ENCODE results near the gene PPP2R5C. TPM values are rescaled to one million over a fixed set of nuclear protein-coding genes. Genes with fewer than 3 reads are reported as not detected.

PPP2R5C gene
- total and polyA plus RNA-seq, 2 of the 4 experiments (the other 2 are of a cell fraction) = 65.9 to 78.7 TPM

GRCh38 chr14:101716956-101717662, 44.4 kb upstream of the PPP2R5C start:
- no peak overlapping the region for H4K5ac ChIP-seq (ENCODE audit: low read depth, low read length)
- no peak overlapping the region for H2BK15ac ChIP-seq (ENCODE audit: low read depth, low read length)
- H3K18ac ChIP-seq (ENCODE audit: low read depth, low read length) = no peak overlapping the region
- H3K4me2 ChIP-seq (ENCODE audit: low read depth, low read length) = no peak overlapping the region
- no peak overlapping the region for H3K9ac ChIP-seq (ENCODE audit: low read depth, low read length)
- 0 out of 2 replicates have a peak, but pooled peaks cover 3% of the 10 kb centered on the region for H3K9me1 ChIP-seq (ENCODE audit: insufficient read depth, low read length)
- CTCF ChIA-PET = no interaction called here
- H2BK120ac ChIP-seq (ENCODE audit: low read depth, low read length) = no peak overlapping the region
- ATAC-seq (ENCODE audit: low read depth) (no peak), DNase-seq (no peak)
- intact Hi-C loops (cut with micrococcal nuclease) (no loop called here), in situ Hi-C loops (cut with MboI; ENCODE audit: low sequenced_read_pairs) (no loop called here), dilution Hi-C loops (cut with HindIII; ENCODE audit: low sequenced_read_pairs, unreplicated experiment) (no loop called here)
- H3K14ac ChIP-seq (replicated peaks; ENCODE audit: low read depth, low read length) = no peak overlapping the region
- no peak overlapping the region for H2AK5ac ChIP-seq (ENCODE audit: low read depth, low read length)
- no peak overlapping the region for H4K8ac ChIP-seq (ENCODE audit: low read depth in 2 of 2, low read length in 2 of 2)
- no peaks in the 10 kb centered on the region for H3K36me3 ChIP-seq (ENCODE audit: control insufficient read depth, insufficient read depth, low read length)
- H2BK5ac ChIP-seq (ENCODE audit: low read depth, low read length, poor library complexity, severe bottlenecking) = no peak overlapping the region
- no peak overlapping the region for H4K91ac ChIP-seq (ENCODE audit: insufficient read depth, low read depth, low read length)
- no peaks in the 10 kb centered on the region for H3K4me1 ChIP-seq (ENCODE audit: control insufficient read depth, insufficient read depth, low read length)
- 89% methylated on average over 3 of the region's 17 CpGs; no CpG with 5 or more reads in 1 of the 2 experiments for WGBS, 2 experiments (ENCODE audit: extremely low coverage in 2 of 2, insufficient read length in 1 of 2)
- no peak overlapping the region for H2BK20ac ChIP-seq (ENCODE audit: low read depth, low read length)
- no peak for TF ChIP-seq RCOR1 (IDR thresholded peaks at IDR 0.05; ENCODE audit: insufficient replicate concordance, low read length)
- no peak for TF ChIP-seq POLR2A (IDR thresholded peaks at IDR 0.05; ENCODE audit: low read depth, low read length)
- TF ChIP-seq MXI1 (IDR thresholded peaks at IDR 0.05; ENCODE audit: borderline replicate concordance, low read depth, low read length) = no peak
- TF ChIP-seq SMC3 (IDR thresholded peaks at IDR 0.05; ENCODE audit: low read depth, low read length) = no peak
- TF ChIP-seq BHLHE40 (IDR thresholded peaks at IDR 0.05; ENCODE audit: low read depth, low read length) = no peak
- TF ChIP-seq NFE2L2 (IDR thresholded peaks at IDR 0.05; ENCODE audit: low read depth, low read length) = no peak
- no peak for TF ChIP-seq USF2 (IDR thresholded peaks at IDR 0.05; ENCODE audit: low read depth, low read length)
- TF ChIP-seq RFX5 (IDR thresholded peaks at IDR 0.05; ENCODE audit: low read depth, low read length) = no peak
- TF ChIP-seq FOS (IDR thresholded peaks at IDR 0.05; ENCODE audit: low read depth, low read length) = no peak
- no peak for TF ChIP-seq MAZ (IDR thresholded peaks at IDR 0.05; ENCODE audit: borderline replicate concordance, low read depth, low read length)
- TF ChIP-seq RAD21 (IDR thresholded peaks at IDR 0.05; ENCODE audit: low read length) = no peak
- TF ChIP-seq MAFK (IDR thresholded peaks at IDR 0.05; ENCODE audit: low read depth, low read length) = no peak
- TF ChIP-seq CTCF (conservative IDR thresholded peaks at IDR 0.05; ENCODE audit: low read depth, low read length) = no peak
- no peak for TF ChIP-seq CHD1 (IDR thresholded peaks at IDR 0.05; ENCODE audit: low read depth, low read length)
- TF ChIP-seq CEBPB (IDR thresholded peaks at IDR 0.05; ENCODE audit: low read depth, low read length) = no peak
- TF ChIP-seq ELK1 (IDR thresholded peaks at IDR 0.05; ENCODE audit: borderline replicate concordance, low read depth, low read length) = no peak
- H2AFZ ChIP-seq (replicated peaks; ENCODE audit: low read length, poor library complexity) = peak overlapping the region; percentile 17
- H4K20me1 ChIP-seq (ENCODE audit: insufficient read depth, low read length) = no peaks in the 10 kb centered on the region
- no peak overlapping the region for H3K27ac ChIP-seq (ENCODE audit: insufficient read depth, low read length)
- no peaks in the 10 kb centered on the region for H3K79me1 ChIP-seq (ENCODE audit: low read depth in 1 of 2, low read length in 2 of 2)
- no peak overlapping the region for H3K4me3 ChIP-seq (ENCODE audit: insufficient read depth, low read depth, low read length)
- peaks cover 6% of the 10 kb centered on the region; the same call in 1 of the 2 replicates for H3K27me3 ChIP-seq (ENCODE audit: control insufficient read depth, insufficient read depth, low read length)
- H2AK9ac ChIP-seq (replicated peaks; ENCODE audit: low read depth, low read length, poor library complexity) = no peak overlapping the region
- H3K56ac ChIP-seq (ENCODE audit: extremely low read depth, insufficient read depth, low read length) = no peak overlapping the region
- no TSS peak for BruUV-seq (replicated peaks)
- POLR2A ChIA-PET (ENCODE audit: unreplicated experiment) = no interaction called here
- no peak overlapping the region for H3K4ac ChIP-seq (ENCODE audit: low read depth, low read length)
- H3K23ac ChIP-seq (ENCODE audit: low read depth, low read length) = no peak overlapping the region
- peaks cover 3% of the 10 kb centered on the region for H3K9me3 ChIP-seq (ENCODE audit: control insufficient read depth, insufficient read depth, low read length)
